Muscle of back (tissue), 11 donors: Measurements from ENCODE around the gene KRTAP10-5. TPM values are rescaled to one million over a fixed set of nuclear protein-coding genes. Genes with fewer than 3 reads are reported as not detected.
"Not testable (repeated sequence)": the region's sequence is repeated elsewhere in the genome, so short reads cannot be mapped to it uniquely, and the experiment has no call there.

Experiments used
- DNase-seq, 3 donors: peaks; one replicate each; pipeline versions ENCODE4 v3.0.0 to v3.0.0-alpha.2; 2013
- polyA plus RNA-seq, 10 donors: library from polyadenylated mRNA; unstranded; fragments of 120-200 nt; gene quantifications; one replicate each; pipeline ENCODE4 v1.2.1, GENCODE V29; 2013; ENCODE audit not compliant: insufficient read length in 10 of 10

Gene KRTAP10-5
- polyA plus RNA-seq, 10 donors: not detected

- no peak for DNase-seq
Observed at GRCh38 chr21:44611551-44611950, 31.1 kb upstream of the KRTAP10-5 start.

- not testable (repeated sequence) for DNase-seq
Observed at GRCh38 chr21:44610157-44610843, 29.9 kb upstream of the KRTAP10-5 start.

DNA sequence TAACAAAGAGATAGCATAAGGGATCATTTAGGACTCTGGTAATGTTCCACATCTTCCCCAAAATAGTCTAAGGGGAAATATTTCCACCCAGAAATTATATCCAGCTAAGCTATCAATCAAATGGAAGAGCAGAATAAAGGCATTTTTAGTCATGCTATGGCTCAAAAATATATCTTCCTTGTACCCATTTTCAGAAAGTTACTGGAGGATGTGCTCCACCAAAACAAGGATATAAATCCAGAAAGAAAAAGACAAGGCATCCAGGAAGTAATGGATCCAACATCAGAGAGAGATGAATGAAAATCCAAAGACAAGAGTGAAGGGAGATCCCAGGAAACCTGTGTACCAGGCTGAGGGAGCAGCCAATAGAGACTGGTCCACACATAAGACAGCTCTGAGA, 28.8 kb upstream of the KRTAP10-5 start:
- DNase-seq: no peak

DNA sequence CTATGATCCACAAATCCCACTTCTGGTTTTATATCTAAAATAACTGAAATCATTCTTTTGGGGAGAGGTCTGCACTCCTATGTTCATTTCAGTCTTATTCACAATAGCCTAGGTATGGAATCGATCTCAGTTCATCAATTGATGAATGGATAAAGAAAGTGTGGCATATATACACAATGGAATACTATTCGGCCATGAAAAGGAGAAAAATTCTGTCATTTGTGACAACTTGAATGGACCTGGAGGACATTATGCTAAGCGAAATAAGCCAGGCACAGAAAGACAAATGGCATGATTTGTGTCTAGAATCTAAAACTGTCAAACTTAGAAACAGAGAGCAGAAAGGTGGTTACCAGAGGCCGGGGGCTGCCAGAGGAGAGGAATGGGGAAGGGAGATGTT, 26.1 kb upstream of the KRTAP10-5 start:
- no peak for DNase-seq

GRCh38 chr21:44603911-44604310, 23.5 kb upstream of the KRTAP10-5 start:
- DNase-seq: no peak

DNA sequence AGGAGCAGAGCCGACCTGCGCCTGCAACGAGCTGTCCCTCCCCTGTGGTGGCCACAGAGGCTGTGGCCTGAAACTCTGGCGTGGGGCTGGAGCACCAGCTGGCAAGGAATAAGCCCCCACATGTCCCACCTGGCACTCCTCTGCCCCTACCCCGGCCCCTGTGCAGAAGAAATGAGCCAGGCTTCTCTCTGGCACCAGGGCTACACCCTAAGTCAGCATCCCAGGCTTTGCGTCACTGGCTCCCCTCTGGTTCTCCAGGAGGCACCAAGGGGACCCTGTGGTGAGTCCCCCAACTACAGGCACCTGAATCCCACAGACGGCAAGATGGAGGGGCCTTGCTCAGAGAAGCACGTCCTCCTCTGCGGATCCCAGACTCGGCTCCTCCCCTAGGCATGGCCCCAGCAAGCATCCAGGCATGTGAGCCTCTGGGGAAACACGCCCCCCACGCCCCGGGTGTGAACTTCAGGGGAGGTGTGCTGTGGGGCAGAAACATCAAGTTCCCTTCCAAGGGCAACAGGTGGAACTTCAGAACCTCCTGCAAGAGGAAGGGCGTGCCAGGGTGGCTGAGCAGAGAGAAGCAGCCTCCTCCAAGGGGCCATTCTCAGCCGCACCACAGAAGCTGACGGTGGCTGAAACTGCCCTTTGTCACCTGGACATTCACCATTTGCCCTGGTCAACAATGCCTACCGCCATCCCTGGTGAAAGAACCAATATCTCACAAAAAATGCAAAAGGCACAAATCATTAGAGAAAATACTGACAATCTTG, 22.9 kb upstream of the KRTAP10-5 start:
- DNase-seq: no peak

DNA sequence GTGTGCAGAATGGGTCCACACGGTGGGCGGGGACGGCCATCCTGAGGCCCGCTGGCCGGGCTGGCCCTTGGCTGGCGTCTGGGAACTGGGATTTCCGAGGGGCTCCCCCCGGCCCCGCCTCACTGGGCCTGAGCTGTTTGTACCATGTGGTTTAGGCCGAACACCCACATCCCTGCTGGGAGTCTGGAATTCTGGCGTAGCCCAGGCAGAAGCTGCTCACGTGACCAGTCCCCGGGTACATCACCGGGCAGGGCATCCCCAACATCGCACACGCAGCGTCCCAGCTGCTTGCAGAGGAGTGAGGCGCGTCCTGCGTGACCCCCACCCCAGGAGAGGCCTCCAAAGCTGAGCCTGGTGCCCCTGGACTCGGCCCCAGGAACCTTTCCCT, 22.1 kb upstream of the KRTAP10-5 start:
- no peak for DNase-seq

GRCh38 chr21:44601596-44602462, 21.4 kb upstream of the KRTAP10-5 start:
- DNase-seq: no peak

GRCh38 chr21:44601091-44601490, 20.7 kb upstream of the KRTAP10-5 start:
- DNase-seq: not testable (repeated sequence)

DNA sequence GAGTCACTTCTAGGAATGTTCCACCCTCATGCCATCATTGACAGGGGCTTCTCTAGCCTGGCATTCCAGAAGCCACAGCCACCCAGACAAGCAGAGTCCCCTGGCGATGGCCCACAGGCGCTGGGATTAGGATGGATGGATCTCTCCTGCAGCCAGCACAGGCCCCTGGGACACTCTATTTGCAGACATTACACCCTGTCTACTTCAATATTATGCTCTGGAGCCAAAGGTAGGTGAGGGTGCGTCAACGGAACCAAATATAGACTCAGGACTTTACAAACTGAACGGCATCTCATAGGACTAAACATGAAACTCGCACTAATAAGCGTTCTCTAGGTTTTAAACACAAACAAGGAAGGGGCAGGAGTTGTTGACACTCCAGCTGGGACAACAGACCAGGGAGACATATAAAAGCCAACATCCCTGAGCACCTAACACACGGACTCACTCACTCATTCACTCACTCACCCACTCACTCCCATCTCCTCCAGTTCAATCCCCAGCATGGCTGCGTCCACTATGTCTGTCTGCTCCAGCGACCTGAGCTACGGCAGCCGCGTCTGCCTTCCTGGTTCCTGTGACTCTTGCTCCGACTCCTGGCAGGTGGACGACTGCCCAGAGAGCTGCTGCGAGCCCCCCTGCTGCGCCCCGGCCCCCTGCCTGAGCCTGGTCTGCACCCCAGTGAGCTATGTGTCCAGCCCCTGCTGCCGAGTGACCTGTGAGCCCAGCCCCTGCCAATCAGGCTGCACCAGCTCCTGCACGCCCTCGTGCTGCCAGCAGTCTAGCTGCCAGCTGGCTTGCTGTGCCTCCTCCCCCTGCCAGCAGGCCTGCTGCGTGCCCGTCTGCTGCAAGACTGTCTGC, 19.9 kb upstream of the KRTAP10-5 start, which contains the start of gene KRTAP10-7:
TSS of gene KRTAP10-7 (plus strand) at position 480 of the 861 bp plus-strand sequence. CDS start at position 505, 25 bp downstream.
- DNase-seq: not testable (repeated sequence)

DNA sequence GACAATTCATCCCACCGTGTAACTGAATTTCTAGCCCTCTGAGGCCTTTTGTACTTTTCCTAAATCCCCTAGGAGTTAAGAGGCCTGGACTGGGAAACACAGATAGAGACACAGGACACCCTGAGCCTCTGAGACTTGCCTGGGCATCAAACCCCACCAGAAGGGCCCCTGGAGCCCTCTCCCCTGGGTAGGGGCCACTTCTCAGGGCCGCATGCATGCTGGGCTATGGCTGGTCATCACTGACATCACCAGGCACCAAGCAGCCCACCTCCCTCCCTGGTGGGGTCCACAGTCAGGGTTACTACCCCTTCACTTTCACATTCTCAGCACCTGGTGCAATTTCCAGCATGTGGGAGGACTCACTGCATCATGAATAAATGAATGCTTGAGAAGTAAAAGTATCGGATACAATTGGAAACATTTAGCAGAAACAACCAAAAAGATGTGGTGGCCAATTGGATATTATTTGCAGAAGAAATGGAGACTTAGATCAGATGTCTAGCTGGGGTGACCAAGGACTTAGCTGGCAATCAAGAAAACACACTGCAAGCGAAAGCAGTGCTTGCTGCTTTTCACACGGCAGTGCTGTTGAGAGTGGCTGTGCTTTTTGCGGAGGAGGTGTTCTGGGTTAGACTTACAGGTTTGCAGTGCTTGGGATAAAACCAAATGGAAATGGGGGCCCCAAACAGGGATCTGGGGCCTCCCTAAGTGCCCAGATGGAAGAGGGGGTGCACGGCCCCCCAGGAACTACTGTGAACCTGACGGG, 19.0 kb upstream of the KRTAP10-5 start:
- no peak for DNase-seq

GRCh38 chr21:44598061-44598460, 17.7 kb upstream of the KRTAP10-5 start:
- DNase-seq: no peak

DNA sequence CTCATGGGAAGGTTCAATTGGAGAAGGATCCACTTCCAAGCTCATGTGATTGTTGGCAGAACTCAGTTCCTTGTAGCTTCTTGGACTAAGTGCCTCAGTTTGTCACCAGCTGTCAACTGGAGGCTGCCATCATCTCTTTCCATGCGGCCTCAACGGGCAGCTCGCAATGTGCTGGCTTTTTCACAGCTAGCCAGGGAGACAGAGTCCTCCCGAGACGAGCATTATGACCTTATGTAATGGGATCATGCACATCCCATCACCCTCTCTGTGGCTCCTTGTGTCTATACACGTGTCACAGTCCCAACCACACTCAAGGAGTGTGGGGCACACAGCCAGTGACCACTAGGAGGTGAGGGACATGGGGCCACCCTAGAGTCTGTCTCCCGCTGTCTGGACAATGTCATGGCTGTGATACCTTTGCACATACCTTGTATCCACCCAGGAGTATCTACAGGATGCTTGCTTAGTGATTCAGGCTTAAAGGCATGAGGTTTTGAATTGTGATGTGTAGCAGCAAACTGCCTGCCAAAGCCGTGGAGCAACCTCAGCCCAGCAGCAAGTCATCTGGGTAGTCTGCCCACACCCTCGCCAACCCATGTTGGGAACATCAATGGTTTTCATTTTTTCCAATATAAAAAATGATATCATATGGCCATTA, 15.8 kb upstream of the KRTAP10-5 start:
- no peak for DNase-seq

GRCh38 chr21:44595524-44595923, 15.1 kb upstream of the KRTAP10-5 start:
- no peak for DNase-seq

- DNase-seq: no peak
Observed at GRCh38 chr21:44594406-44594916, 14.1 kb upstream of the KRTAP10-5 start.

GRCh38 chr21:44593598-44594405, 13.4 kb upstream of the KRTAP10-5 start:
- DNase-seq: no peak

DNA sequence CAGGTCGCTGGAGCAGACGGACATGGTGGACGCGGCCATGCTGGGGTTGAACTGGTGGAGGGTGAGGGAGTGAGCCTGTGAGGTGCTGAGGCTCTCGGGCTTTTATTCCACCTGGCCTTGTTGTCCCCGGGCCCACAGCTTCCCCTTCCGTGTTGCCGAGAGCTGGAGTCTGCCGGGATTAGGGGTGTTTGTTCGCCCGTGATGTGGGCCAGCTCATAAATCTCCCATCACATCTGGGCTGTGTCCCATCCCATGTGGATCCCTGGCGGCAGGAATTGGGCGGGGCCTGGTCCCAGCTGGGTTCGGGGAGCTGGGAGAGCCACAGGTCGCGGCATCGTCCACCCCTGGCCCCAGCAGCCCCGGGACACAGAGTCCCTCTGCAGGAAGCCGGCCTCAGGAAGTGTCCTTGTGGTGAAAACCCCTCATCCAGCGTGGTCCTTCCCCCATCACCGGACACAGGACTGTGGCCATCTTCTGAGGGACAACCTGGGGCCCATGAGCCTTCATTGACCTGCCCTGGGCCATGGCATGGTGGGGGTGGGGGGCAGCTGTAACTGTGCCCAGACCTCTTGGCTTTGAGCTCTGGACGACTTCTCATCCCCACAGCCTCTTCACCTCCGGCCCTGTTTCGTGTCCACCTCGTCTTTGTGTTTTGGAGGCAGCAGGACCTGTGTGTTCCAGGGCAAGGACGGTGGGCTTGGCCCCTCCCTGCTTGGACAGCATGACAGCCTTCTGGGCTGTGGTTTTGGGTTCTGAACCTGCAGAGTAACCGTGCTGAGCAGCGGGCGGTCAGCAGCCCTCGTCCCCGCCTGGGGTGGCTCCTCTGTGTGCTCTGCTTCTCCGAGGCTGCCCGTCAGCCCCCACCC, 12.3 kb upstream of the KRTAP10-5 start, which contains the start of gene KRTAP10-6:
TSS of gene KRTAP10-6 (minus strand) at position 60 of the 866 bp plus-strand sequence. CDS start at position 39, 21 bp downstream.
- DNase-seq: no peak

DNA sequence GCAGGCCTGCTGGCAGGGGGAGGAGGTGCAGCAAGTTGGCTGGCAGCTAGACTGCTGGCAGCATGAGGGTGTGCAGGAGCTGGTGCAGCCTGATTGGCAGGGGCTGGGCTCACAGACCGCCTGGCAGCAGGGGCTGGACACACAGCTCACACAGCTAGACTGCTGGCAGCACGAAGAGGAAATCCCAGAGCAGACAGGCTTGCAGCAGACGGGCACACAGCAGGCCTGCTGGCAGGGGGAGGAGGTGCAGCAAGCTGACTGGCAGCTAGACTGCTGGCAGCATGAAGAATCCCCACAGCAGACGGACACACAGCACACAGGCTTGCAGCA, 11.4 kb upstream of the KRTAP10-5 start:
- not testable (repeated sequence) for DNase-seq
